Ishikawa (cell line): ENCODE data around the gene TRAPPC12.

Experiments used
- CEBPB ChIP-seq: IDR thresholded peaks from 2 replicates; pipeline ENCODE4 v1.6.1; 2012
- CREB1 ChIP-seq: IDR thresholded peaks from 2 replicates; pipeline ENCODE4 v1.6.1; 2012; ENCODE audit warnings: low read depth
- EGR1 ChIP-seq: IDR thresholded peaks from 2 replicates; pipeline ENCODE4 v1.6.1; 2012
- EP300 ChIP-seq: IDR thresholded peaks from 2 replicates; pipeline ENCODE4 v1.6.1; 2012; ENCODE audit warnings: borderline replicate concordance
- FOXM1 ChIP-seq: IDR thresholded peaks from 2 replicates; pipeline ENCODE4 v1.6.1; 2012; ENCODE audit warnings: low read depth, borderline replicate concordance
- MAX ChIP-seq: IDR thresholded peaks from 2 replicates; pipeline ENCODE4 v1.6.1; 2012
- NFIC ChIP-seq: IDR thresholded peaks from 2 replicates; pipeline ENCODE4 v1.6.1; 2012
- RAD21 ChIP-seq: IDR thresholded peaks from 2 replicates; pipeline ENCODE4 v1.6.1; 2012; ENCODE audit warnings: low read depth
- TAF1 ChIP-seq: IDR thresholded peaks from 2 replicates; pipeline ENCODE4 v1.6.1; 2012; ENCODE audit warnings: low read depth, mild to moderate bottlenecking
- TCF12 ChIP-seq: IDR thresholded peaks from 2 replicates; pipeline ENCODE4 v1.6.1; 2012; ENCODE audit warnings: low read depth
- TEAD4 ChIP-seq: IDR thresholded peaks from 2 replicates; pipeline ENCODE4 v1.6.1; 2012
- YY1 ChIP-seq: IDR thresholded peaks from 2 replicates; pipeline ENCODE4 v1.6.1; 2012; ENCODE audit warnings: low read depth
- ZBTB7A ChIP-seq: IDR thresholded peaks from 2 replicates; pipeline ENCODE4 v1.6.1; 2012; ENCODE audit warnings: low read depth
- TF ChIP-seq, protein P1 (sequence below): IDR thresholded peaks from 2 replicates; pipeline ENCODE4 v1.6.1; 2012; ENCODE audit warnings: low read depth, mild to moderate bottlenecking
- TF ChIP-seq, protein P2 (sequence below): IDR thresholded peaks from 2 replicates; pipeline ENCODE4 v1.6.1; 2012

The TRAPPC12 gene

DNA sequence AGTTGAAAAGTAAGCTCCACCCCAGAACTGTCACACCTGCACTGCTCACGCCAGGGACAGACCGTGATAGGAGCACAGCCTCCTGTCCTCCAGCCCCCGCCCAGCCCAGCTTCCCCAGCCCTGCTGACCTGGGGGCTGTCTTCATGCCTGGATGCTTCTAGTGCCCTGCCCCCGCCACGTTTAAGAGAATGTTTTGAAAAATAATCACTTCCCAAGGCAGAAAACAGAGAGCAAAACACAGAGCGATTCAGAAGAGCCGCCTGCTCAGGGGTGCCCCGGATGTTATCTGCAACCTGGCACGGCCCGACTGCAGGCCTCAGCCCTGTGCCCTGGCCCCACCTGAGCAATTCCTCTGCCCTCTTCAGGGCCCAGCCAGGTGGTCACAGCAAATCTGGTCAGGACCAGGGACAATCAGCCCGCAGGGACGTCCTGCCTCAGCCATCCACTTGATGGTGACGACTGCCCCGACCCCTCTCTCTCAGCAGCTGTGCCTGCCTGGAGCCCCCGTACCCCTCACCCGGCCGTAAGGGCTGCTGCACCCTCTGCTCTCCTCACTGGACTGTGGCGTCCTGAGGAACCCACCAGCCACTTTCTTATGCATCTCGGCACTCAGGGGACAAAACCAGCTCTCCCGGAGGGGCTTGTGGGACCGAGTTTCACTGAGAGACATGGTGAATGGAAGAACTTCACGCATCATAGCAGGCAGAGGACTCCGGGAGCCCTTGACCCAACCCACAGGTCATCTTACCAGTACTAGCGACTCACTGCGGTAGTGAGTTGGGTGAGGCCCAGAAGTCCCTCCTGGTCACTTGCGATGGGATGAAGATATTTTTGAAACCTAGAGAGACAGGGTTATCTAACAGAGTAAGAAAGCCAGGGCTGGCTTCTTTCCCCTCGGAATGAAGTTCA lies 109.6 kb downstream of the TRAPPC12 start:
- no peak for TF ChIP-seq FOXM1
- no peak for TF ChIP-seq NFIC
- TF ChIP-seq, protein P1, sequence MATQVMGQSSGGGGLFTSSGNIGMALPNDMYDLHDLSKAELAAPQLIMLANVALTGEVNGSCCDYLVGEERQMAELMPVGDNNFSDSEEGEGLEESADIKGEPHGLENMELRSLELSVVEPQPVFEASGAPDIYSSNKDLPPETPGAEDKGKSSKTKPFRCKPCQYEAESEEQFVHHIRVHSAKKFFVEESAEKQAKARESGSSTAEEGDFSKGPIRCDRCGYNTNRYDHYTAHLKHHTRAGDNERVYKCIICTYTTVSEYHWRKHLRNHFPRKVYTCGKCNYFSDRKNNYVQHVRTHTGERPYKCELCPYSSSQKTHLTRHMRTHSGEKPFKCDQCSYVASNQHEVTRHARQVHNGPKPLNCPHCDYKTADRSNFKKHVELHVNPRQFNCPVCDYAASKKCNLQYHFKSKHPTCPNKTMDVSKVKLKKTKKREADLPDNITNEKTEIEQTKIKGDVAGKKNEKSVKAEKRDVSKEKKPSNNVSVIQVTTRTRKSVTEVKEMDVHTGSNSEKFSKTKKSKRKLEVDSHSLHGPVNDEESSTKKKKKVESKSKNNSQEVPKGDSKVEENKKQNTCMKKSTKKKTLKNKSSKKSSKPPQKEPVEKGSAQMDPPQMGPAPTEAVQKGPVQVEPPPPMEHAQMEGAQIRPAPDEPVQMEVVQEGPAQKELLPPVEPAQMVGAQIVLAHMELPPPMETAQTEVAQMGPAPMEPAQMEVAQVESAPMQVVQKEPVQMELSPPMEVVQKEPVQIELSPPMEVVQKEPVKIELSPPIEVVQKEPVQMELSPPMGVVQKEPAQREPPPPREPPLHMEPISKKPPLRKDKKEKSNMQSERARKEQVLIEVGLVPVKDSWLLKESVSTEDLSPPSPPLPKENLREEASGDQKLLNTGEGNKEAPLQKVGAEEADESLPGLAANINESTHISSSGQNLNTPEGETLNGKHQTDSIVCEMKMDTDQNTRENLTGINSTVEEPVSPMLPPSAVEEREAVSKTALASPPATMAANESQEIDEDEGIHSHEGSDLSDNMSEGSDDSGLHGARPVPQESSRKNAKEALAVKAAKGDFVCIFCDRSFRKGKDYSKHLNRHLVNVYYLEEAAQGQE, result no peak
- TF ChIP-seq MAX, result no peak
- no peak for TF ChIP-seq YY1
- no peak for TF ChIP-seq TAF1
- TF ChIP-seq TEAD4, result no peak

DNA sequence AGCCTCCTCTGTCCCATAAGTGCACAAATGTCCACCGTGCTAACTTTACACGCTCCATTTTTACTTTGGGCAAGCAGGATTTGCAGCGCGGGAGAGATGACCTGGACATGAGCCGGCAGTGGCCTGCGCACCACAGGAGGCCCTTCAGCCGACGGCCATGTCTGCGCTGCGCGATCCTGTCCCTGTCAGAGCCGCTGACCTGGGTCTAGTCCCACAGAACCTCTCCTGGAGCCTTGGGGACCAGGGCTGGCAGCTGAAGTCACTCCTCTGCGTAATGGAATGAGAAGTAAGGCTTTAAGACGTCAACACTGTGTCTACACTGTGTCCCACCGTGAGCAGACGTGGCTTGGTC lies 110.2 kb downstream of the TRAPPC12 start:
- TF ChIP-seq, protein P2, sequence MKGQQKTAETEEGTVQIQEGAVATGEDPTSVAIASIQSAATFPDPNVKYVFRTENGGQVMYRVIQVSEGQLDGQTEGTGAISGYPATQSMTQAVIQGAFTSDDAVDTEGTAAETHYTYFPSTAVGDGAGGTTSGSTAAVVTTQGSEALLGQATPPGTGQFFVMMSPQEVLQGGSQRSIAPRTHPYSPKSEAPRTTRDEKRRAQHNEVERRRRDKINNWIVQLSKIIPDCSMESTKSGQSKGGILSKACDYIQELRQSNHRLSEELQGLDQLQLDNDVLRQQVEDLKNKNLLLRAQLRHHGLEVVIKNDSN, result no peak
- no peak for TF ChIP-seq NFIC
- no peak for TF ChIP-seq TAF1
- TF ChIP-seq EP300, result no peak
- no peak for TF ChIP-seq CEBPB
- TF ChIP-seq, protein P1, result no peak
- no peak for TF ChIP-seq TCF12
- no peak for TF ChIP-seq EGR1
- TF ChIP-seq FOXM1, result no peak

DNA sequence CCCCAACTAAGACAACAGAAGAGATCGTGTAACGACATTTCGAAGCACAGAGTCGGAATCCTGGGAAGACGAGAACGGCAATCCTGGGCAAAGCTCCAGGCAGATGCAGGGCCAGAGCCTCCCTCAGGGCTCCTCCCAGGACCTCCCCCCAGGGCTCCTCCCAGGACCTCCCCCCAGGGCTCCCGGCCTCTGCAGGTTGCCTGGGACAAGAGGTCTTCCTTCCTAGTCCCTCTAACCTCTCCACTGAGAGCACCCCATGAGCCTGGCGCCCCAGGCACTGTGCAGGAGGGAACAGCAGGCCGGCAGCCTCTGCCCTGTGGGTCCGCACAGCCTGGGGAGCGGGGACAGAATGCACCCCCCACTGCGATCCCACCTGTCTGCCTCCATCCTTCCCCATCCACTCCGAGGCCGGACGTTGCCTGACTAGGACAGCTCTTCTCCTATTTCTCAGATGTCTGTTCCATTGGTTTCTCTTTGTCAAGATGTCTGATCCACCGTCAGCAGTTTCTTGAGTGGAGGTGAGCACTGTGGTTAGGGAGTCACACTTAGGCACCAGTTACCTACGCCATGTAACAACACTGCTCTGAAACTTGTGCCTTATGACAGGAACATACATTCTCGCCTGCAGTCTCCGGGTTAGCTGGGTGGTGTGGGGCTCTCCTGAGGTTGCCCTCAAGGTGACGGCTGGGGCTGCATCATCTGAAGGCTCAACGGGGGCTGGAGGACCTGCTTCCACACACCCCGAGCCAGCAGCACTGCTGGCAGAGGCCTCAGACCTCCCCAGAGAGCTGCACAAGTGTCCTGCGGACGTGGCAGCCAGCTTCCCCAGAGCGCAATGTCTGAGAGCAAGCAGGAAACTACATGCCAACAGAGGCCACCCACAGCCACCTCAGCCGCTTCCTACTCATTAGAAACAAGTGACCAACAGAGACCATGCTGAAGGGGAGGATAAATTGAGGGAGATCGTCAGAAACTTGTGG lies 111.0 kb downstream of the TRAPPC12 start:
- TF ChIP-seq ZBTB7A (no peak), RAD21 (no peak), FOXM1 (no peak), TCF12 (no peak), EGR1 (no peak)

DNA sequence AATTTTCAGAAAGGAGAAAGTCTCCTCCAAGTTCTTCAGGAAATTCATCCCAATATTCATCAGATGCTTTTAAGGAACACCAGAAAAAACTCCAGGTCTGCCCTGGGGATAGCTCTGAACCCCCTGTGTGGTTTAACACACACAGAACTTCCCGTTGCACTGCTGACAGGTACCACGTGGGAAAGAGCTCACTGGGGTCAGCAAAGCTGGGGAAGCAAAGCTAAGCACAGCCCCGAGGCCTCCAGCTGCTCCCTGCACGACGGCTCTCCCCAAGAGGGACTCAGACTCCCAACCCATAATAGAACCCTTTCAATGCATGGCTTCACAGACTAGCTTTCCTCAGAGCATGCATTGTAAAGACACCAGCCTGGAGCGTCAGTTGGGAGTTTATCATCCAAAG lies 111.8 kb downstream of the TRAPPC12 start:
- TF ChIP-seq, protein P2, result no peak
- TF ChIP-seq EGR1, result no peak
- TF ChIP-seq FOXM1, result no peak
- no peak for TF ChIP-seq NFIC
- TF ChIP-seq TAF1, result no peak
- TF ChIP-seq EP300, result no peak
- no peak for TF ChIP-seq MAX
- TF ChIP-seq YY1, result no peak
- no peak for TF ChIP-seq CREB1
- TF ChIP-seq, protein P1, result no peak
- TF ChIP-seq ZBTB7A, result no peak
- TF ChIP-seq CEBPB, result no peak
- TF ChIP-seq TEAD4, result no peak
- TF ChIP-seq RAD21, result no peak
- no peak for TF ChIP-seq TCF12
